Sciatic nerve (tissue), 2 donors: ENCODE results near the gene STX1A. TPM values are rescaled to one million over a fixed set of nuclear protein-coding genes. Genes with fewer than 3 reads are reported as not detected.
"Not testable (repeated sequence)": the region's sequence is repeated elsewhere in the genome, so short reads cannot be mapped to it uniquely, and the experiment has no call there.

Experiments used
- ATAC-seq: fragments of 200-7000 bp; cut with Tn5 transposase; one replicate; pipeline ENCODE4 v1.9.1; 2020; ENCODE audit warnings: mild to moderate bottlenecking, moderate library complexity
- DNase-seq: peaks from one replicate; pipeline ENCODE4 v3.0.0-alpha.2; 2020; ENCODE audit warnings: low spot score
- intact Hi-C: fragments of 100-400 bp; cut with DNase I; formaldehyde crosslinking; loops from one replicate; pipeline ENCODE4 v1.14.2; 2022
- total RNA-seq: library from RNA; stranded (reverse); fragmentation: NEBNext Ultra II Directional; extraction: Animal tissue kit (Norgen Biotek cat#: 25700); gene quantifications from one replicate; pipeline ENCODE4 v1.2.1, GENCODE V29; 2021
- donor health status: DM: no; HTN: no; CAD: no.
- donor health status: DM: no; HTN: no; CAD: no.

STX1A gene
- total RNA-seq, 1 donor from 2014 or later: 7.5 TPM

DNA sequence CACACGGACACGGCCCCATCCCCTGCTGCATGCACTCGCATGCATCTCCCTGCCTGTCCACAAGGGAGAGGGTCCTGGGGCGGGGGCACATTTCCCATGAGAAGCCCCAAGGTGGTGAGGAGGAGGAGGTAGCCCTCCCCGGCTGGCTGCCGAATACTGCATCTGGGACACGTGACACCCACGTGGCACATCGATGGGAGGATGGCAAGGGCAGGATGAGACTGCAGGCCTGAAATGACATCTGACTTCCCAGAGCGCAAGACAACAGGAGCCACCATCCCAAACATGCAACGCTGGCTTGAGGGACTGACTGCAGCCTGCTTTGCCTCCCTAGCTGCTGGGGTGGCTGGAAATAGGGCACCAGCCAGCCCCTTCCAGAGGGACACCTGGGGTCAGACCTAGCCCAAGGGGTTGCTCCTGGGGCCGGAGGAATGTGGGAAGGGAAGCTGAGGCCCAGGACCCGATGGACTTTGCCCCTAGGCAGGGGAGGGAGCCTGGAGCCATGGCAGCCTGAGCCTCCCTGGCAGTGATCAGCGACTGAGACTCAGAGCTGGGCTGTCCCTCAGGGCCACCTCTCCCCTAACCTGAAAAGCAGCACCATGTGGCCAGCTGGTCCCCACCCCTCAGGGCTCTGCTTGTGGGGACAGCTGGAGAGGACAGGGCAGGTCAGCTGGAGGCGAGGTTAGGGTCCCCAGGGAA, 19.9 kb downstream of the STX1A start:
- DNase-seq: no peak
- intact Hi-C loops: no loop called here
- ATAC-seq: no peak

DNA sequence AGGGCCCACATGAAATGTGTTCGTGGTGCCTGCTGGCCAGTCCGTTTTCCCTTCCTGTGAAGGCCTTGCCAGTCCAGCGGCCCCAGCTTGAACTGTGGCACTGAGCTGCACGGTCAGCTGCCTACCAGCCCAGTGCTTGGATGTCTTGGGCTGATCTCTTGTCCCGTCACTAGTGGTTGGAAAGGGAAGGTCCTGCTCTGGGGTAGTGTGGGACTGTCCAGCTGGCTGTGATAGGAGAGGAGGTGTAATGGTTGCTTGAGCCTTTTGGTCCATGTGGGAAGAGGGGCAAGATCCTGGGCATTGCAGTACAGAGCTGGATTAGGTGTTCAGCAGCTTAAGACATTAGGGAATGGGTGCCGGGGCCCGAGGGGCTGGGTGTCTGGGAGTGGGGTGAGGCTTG, 21.1 kb downstream of the STX1A start:
- DNase-seq (no peak), ATAC-seq (no peak)
- intact Hi-C loops: no loop called here

DNA sequence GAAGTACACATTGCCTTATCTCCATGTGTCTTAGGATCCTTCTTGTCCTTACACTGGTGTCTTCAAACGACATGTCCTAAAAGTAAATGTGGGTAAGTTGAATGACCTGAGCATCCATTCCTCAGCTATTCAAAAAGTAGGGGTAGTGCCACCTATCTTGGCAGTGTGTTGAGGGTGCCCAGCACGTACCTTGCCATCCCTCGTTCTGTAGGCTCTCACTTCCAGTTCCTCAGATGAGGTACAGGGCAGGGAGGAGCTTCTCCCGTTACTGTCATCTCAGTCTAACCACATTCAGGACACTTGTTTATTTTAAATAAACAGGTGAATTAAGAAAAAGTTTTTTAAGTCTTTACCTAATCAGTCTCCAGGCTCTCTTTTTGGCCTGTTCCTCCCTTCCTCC, 23.1 kb downstream of the STX1A start:
- intact Hi-C loops: no loop called here

DNA sequence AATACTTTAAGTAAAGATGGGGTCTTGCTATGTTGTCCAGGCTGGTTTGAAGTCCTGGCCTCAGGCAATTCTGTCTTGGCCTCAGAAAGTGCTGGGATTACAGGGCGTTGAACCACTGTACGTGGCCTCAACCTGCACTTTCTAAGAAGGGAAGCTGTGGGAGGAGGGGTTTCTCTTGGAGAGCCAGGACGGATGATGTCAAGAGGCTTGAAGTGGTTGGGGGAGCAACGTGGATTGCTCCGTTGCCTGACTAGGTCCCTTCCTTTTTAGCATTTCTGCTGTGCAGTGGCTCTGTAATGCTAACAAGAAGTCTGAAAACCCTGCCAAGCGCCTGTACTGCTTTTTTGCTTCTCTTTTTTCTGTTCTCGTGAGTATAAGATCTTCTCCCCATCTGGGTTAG, 28.8 kb downstream of the STX1A start:
- no peak for ATAC-seq
- DNase-seq: no peak
- intact Hi-C loops: no loop called here

More for the DNA sequence above, 23.1 kb downstream of the STX1A start:
- DNase-seq (no peak), ATAC-seq (no peak)

DNA sequence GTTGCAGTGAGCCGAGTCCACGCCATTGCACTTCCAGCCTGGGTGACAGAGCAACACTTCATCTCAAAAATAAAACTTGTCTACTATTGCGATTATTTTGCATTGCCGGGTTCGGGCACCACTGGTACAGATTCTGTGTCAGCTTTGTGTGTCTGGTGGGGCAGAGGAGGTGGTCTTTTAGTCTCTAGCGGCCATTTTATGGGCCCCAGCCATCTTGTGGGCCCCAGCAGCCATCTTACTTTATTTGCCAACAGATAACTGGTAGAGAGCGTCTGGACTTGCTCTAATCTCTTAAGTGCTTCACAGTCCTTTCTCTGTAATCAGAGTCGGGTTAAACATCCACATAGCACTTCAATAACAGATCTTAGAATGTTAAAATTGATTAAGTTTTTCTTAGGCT, 31.2 kb downstream of the STX1A start:
- ATAC-seq (no peak), DNase-seq (no peak)
- intact Hi-C loops: no loop called here

DNA sequence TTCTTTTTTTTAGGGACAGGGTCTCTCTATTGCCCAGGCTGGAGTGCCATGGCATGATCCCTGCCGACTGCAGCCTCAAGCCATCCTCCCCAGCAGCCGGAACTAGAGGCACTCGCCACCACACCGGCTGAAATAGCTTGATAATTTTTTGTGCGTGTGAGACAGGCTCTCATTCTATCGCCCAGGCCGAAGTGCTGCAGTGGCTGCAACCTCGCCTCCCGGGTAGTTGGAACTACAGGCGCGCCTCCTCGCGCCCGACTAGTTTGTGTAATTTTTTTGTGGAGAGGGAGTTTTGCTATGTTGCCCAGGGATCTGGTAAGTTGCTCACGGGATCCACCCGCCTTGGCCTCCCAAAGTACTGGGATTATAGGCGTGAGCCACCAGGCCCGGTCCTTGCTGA, 34.2 kb downstream of the STX1A start:
- ATAC-seq: no peak
- no peak for DNase-seq
- intact Hi-C loops: no loop called here

DNA sequence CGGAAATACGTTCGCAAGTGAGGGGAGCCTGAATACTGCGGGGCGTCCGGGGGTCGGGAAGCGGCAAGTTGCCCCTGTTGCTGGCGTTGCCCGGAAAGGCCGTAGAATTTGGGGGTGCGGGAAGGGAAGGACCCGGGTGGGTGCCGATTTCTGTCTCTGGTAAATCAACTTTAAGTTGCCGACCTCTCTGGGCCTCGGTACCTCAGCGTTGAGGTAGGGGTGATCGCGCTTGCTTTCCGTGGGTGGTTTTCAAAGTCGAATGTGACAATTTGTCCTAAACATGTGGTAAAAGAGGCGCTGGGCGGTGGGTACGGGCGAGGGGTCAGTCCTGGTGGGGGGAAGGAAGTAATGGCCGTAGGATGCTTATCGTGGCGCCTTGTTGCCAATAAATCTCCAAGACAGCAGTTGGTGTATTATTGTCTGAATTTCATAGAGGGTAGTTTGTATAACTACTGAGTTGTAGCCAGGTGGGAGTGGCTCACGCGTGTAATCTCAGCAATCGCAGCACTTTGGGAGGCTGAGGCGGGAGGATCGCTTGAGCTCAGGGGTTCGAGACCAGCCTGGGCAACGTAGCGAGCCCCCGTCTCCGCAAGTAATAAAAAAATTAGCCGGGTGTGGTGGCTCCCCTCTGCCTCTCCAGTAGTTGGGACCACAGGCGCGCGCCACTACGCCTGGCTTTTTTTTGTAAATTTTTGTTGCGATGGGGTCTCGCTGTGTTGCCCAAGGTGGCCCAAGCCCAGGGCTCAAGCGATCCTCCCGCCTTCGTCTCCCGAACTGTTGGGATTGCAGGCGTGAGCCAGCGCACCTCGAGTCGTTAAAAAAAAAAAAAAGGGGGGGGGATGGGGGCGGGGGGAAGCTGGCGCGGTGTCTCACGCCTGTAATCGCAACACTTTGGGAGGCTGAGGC, 35.4 kb downstream of the STX1A start:
- no peak for ATAC-seq
- intact Hi-C loops: no loop called here

DNA sequence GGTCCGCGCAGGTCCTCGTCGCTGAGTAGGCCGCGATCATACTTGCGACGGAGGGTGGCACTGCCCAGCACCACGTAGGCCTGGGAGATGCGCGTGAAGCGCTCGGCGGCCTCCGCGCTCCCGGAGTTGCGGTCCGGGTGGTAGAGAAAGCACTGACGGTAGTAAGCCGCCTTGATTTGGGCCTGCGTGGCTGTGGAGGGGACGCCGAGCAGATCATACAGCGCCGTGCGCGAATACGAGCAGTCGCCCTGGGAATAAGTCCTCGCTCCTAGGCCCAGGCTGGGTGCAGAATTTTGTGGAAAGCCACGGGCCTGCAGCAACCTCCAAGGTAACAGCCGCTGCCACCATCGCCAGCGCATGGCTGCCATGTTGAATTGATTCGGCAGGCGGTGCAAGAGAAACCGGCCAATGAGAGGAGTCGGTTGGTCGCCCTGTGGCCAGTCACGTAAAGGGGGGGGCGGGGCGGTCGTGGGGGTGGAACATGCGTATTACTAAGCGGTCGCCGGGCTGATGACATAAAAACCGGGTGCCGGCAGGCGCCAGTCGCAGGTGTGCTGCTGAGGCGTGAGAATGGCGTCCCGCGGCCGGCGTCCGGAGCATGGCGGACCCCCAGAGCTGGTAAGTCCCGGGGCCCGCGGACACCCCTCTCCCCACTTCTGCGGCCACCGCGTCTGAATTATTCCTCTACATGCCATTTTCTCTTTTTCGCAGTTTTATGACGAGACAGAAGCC, 36.2 kb downstream of the STX1A start, which contains the start of the genes BUD23 and DNAJC30:
Gene BUD23 (plus strand): TSS at position 542 of the 732 bp plus-strand sequence. CDS start 29 bp downstream, at position 571.
Gene DNAJC30 (minus strand): TSS at position 398 of the 732 bp plus-strand sequence. CDS start 30 bp downstream, at position 368.
- DNase-seq (peak; percentile 98), ATAC-seq (peak; percentile 99)
- intact Hi-C loops: no loop called here

More for the DNA sequence above, 35.4 kb downstream of the STX1A start:
- DNase-seq: no peak

DNA sequence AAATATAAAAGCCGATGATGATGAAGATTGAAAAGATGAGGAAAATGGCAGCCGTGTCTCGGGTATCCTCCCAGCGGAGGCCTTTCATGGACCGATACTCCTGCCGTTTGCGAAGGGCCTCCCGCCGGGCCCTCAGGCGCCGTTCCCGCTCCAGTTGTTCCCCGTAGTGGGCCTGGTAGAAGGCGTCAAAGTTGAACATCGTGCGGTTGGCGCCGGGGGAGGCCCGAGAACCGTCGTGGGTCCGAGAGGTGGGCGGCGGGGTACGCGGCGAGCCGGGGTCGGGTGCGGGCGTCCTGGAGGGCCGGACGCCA, 36.8 kb downstream of the STX1A start:
- no peak for DNase-seq
- ATAC-seq: no peak
- intact Hi-C loops: no loop called here

DNA sequence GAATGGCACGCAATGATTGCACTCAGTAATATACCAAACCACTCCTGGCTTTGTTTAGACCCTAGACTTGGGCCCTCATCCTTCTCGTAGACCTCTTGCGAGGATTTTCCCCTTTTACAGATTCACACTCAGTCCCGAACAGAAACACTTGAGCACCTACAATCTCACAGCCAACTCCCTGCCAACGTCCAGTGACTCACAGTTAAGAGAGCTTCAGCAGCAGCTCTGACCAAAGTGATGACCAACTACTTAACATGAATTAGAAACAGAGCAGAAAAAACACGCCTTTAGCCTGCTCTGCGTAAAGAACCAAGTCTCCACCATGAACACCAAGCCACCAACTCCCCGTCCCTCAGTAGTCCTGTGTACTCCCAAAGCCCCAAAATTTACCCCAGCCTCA, 38.4 kb downstream of the STX1A start:
- ATAC-seq (no peak), DNase-seq (no peak)
- intact Hi-C loops: no loop called here

DNA sequence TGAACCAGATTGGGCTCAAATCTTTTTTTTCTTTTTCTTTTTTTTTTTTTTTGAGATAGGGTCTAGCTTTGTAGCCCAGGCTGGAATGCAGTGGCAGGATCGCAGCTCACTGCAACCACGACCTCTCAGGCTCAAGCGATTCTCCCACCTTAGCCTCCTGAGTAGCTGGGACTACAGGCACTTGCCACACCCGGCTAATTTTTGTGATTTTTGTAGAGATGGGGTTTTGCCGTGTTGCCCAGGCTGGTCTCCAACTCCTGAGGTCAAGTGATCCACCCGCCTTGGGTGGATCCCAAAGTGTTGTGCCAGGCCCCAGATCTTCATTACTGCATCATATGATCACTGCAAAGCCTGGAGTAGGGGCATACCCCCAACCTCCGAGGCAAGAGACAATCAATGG, 39.0 kb downstream of the STX1A start:
- no peak for DNase-seq
- ATAC-seq: no peak
- intact Hi-C loops: no loop called here

DNA sequence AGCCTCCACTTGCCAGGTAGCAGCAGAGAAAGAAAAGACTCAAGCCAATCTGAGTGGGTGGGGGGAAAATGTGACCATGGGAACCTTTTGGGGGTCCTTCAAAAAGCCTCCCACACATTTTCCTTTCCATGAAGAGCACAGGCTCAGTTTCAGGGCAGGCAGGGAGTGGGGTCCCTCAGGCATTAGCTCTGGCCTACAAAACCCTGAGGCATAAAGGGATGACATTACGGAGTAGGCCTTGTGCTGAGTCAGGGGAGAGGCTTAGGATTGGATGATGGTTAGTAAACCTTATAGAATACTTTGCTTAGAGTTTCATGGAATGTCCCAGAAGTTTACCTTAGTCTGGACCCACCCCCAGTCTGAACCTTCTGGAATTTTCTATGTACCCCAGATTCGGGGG, 39.8 kb downstream of the STX1A start:
- DNase-seq (no peak), ATAC-seq (no peak)
- intact Hi-C loops: no loop called here

DNA sequence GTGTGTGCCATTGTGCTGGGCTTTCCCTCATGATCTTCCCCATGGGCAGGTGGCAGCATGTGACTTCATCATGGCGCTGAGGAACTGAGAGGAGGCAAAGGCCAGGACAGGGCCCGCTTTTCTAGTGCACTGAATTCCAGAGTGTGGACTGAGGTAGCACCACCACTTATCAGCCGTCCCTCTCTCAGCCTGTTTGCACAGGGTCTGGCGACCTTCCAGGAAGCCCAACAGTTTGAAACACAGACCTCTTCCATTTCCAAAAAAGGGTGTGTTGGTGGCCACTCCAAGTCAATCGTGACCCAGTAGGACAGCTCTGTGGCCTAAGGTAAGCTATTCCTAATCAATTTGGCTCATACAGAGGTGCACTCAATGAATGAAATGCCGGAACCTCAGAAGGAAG, 40.6 kb downstream of the STX1A start:
- ATAC-seq: no peak
- intact Hi-C loops: no loop called here
- no peak for DNase-seq

DNA sequence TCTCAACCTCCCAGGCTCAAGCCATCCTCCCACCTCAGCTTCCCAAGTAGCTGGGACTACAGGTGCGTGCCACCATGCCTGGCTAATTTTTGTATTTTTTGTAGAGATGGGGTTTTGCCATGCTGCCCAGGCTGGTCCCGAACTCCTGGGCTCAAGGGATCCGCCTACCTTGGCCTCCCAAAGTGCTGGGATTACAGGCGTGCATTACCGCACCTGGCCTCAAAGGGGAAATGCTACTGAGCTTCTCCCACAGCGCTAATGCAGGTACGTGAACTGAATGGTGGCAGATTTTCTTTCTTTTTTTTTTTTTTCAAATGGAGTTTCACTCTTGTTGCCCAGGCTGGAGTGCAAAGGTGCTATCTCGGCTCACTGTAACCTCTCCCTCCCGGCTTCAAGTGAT, 43.4 kb downstream of the STX1A start:
- intact Hi-C loops, DNase-seq, ATAC-seq: not testable (repeated sequence)

DNA sequence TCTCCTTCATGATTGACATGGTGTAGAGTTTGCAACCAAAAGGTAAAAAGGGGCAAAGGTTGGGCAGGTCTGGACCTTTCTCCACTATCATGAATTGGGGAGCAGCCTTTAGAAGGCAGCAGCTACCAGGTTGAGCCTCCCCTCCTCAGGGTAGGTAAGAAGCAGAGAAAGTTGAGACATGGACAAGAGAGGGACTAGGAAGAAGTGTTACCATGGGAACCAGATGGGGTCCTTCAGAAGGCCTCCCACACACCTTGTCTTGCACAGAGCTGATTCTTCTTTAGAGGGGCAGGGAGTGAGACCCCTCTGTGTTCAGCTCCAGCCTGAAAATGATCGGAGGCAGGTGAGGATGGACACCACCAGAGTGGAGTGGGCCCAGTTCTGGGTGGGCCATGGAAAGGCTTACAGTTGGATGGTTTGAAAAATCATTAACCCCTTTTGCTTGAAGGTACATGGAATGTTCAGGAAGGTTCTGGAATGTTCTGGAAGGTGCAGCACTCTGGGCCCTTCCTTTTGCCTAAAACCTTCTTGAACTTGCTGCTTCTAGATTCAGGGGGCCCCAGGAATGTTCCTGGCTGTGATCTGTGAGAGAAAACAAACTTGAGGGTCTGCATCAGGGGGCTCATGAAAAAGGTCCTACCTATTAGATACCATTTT, 44.9 kb downstream of the STX1A start:
- DNase-seq (no peak), ATAC-seq (no peak)
- intact Hi-C loops: no loop called here

DNA sequence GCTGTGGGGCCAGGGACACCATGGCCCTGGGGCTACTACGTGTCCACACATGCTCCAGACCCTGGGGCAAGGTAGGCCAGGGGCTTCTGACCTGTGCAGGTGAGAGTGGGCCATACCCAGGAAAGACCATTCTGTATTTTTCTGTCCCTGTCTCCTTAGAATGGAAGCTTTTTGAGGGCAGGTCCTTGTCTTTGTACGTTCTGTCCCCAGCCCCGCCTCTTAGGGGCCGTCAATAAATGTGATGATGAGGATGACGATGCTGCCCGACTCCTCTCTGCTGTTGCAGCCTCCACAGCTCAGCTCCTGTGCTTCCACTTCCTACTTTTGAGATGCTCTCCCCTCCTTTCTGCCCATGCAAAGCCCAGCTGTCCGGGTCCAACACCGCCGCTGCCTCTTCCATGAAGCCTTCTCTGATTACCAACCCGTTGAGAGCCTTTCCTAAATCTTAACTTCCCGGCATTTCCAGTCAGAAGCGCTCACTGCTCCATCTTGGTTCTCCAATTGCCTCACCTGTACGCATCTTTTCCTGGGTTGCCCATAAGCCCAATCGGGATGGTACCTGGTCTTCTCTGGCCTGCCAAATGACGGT, 47.5 kb downstream of the STX1A start:
- ATAC-seq: no peak
- DNase-seq: no peak
- intact Hi-C loops: no loop called here

DNA sequence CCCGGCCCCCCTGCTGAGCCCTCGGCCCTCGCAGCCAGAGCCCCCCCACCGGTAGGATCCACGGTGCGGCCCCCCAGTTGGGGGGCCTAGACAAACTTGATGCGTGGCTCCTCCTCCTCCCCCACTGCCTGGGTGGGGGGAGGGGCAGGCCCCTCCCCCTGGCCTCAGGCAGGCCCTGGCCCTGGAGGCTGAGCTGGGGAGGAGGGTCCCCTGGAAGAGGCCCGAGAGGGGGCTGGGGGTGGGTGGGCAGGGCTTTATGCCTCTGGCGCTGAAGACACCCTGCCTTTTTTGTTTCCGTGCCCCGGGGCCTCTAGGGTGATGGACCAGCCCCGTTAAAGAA, 48.2 kb downstream of the STX1A start:
- DNase-seq (no peak), ATAC-seq (no peak)
- intact Hi-C loops: no loop called here

DNA sequence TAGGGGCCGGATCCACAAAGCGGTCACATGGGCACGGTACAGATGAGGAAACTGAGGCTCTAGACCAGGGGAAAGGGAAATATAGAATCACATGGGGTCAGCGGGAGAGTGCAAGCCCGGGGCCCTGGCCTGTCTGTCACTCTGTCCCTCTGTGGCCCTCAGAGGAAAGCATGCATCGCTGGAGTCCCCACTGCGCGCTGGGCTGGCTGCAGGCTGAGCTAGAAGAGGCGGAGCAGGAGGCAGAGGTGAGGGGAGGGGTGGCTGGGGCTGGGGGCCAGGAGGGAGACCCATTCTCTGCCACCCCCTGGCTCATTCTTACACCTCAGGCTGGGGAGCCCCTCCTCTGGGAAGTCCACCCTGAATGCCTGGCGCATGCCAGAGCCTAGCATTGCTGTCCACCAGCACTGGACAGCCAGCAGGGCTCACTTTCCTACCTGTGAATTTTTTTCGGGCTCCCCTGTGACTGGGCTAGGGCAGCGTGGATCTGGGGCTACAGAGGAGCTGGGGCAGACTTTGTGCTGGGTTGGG, 49.5 kb downstream of the STX1A start:
- ATAC-seq (no peak), DNase-seq (no peak)
- intact Hi-C loops: loop anchor here (5.0 to 10.0 kb wide), 2 partner anchors 58 to 65 kb away; partner anchors contain the start of gene ABHD11
